Measurements from ENCODE around the gene SBK3.

- TF ChIP-seq CTCF (IDR thresholded peaks at IDR 0.05) (no peak), POLR2A (IDR thresholded peaks at IDR 0.05) (no peak)
Observed at GRCh38 chr19:55549500-55550320, 4.4 kb upstream of the SBK3 start.
